Putamen (tissue), 1 donor: ENCODE data around the gene UBE2D3.

Experiments
- DNase-seq: peaks from one replicate; pipeline ENCODE4 v3.0.0-alpha.2; 2016; ENCODE audit warnings: low spot score

UBE2D3 gene

DNA sequence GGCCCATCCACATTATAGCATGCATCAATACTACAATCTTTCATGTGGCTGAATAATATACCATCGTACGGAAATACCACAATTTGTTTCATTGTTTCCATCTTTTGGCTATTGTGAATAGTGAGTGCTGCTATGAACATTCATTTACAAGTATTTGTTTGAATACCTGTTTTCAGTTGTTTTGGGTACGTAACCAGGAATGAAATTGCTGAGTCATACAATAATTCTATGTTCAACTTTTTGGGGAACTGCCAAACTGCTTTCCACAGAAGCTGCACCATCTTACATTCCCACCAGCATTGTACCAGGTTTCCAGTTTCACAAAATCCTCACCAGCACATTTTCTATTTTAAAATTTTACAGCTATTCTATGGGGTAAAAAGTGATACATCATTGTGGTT lies 38.0 kb downstream of the UBE2D3 start:
- no peak for DNase-seq

DNA sequence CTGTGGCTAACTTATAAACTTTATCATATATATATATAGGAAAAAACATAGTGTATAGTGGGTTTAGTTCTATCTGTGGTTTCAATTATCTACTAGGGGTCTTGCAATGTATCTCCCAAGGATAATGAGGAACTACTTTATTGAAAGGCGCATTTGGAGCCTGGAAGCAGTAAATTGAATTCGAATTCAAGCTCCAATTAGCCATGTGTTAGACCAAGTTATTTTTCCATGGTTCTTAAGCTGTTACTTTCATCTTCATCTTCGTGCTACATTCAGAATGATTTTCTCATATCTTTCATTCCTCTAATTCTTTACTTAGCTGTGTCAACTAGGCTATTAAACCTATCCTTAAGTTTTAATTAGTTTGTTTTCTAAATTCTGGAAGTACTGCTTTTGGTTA lies 39.4 kb downstream of the UBE2D3 start:
- DNase-seq, result no peak

DNA sequence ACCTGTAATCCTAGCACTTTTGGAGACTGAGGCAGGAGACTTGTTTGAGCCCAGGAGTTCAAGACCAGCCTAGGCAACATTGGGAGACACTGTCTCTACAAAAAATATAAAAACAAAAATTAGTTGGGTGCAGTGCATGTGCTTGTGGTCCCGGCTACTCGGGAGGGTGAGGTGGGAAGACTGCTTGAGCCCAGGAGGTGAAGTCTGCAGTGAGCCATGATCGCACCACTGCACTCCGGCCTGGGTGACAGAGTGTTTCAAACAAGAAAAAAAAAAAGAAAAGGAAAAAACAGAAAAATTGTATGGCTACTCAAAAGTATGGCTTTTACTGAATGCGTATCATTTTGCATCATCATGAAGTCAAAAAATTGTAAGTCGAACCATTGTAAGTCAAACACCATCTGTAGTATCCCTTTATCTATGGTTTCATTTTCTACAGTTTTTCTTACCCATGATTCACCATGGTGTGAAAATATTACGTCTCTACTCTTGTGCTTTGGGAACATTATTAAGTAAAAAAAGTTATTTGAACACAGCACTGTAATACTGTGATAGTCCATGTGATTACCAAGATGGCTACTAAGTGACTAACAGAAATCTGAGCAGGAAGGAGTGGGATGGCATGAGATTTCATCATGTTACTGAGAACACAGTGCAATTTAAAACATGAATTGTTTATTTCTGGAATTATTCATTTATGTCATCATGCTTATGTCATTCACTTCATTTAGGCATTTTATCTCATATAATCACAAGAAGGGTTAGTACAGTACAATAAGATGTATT lies 40.1 kb downstream of the UBE2D3 start:
- no peak for DNase-seq

DNA sequence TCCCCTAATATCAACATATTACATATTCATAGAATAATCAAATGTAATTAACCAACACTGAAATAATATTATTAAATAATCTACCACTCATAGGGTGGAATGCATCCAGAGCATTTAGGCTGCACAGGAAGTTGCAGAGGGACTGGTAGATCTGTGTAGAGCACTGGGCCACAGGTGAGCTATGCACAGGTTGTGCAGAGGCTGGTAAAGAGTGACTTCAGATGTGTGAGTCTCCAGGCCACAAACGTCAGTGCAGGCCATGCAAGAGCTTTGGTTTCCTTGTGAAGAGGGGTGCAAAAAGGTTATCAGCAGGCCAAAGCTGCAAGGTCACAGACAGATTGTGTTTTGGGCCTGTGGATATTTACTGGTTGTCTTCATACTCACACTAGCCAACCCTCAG lies 41.1 kb downstream of the UBE2D3 start:
- no peak for DNase-seq

DNA sequence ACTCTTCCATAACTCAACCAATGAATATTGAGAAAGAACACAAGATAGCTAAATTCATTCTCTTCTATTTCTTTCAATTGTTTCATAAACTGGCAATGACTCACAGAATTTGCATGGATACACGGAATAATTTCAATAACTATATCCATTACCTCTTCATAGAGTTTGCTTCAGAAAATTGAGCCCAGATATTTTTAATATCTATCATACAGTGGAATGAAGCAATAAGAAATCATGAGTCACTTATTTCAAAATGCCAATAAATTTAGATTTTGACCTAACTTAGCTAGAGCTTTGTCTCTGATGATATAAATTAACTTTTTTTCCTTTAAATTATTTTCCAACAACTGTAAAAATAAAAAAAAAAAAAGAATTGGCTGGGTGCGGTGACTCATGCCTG lies 44.3 kb downstream of the UBE2D3 start:
- DNase-seq, result peak; percentile 10

DNA sequence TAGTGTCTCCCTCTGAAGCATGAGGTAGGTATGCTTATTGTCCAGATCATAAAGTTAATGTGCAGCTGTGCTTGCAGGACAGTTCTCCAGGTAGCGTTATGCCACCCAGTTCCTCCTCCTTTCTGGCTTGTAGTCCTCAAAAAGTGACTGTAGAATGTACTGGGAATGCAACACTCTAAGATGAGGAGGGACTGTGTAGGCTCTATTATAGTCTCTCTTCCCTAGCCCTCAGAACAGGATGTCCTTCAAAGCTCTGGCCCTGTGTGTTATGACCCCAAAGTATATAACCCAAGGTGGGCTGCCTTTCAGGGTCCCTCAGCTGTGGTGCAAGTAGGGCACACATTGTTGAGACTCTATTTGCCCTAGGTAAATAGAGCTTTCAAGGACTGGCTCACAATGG lies 45.8 kb downstream of the UBE2D3 start:
- no peak for DNase-seq

DNA sequence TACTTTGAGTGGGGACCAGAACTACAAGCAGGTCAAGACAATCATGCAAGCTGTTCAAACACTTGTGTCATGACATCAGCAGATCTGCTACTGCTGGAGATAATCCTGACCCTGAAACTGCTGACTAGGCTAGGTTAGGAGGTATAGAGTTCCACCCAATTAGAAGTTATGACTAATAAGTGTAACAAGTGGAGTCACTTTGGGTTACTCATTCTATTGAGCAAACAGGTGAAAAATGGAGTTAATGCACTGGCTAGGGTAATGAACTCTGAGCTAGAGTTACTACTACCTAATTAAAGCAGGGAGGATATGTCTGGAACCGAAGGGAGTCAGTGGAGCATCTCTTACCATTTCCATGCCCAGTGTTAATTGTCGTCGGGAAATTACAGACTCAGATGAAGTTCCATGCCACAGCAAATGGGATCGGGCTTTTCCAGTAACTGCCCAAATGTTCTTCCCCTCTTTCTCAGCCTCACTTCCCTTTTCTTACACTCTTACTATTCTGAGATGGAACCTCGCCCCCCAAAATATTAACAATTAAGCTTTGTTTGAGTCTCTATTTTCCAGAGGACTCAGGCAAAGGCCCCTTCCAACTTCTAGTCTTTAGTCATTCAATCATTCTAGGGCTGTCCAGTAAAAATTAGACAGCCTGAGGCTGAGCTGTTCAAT lies 46.7 kb downstream of the UBE2D3 start:
- no peak for DNase-seq

DNA sequence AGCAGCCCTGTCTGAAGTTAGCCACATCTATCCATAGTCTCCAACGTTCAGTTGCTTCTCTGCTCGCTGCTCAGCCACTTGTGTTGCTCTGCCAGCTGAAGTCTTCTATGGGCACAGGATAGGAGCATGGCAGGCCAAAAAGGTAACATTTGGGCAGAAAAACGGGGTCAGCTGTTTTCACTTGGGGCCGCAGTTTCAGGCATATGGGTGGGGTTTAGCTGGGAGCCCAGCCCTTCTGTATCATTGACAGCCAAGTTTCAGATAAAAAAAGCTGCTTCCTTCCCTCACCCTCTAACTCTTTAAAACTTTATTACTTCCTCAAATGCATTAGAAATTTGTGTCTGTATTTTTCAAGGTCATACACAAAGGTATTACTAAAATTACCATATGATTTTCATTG lies 48.1 kb downstream of the UBE2D3 start:
- DNase-seq, result no peak

DNA sequence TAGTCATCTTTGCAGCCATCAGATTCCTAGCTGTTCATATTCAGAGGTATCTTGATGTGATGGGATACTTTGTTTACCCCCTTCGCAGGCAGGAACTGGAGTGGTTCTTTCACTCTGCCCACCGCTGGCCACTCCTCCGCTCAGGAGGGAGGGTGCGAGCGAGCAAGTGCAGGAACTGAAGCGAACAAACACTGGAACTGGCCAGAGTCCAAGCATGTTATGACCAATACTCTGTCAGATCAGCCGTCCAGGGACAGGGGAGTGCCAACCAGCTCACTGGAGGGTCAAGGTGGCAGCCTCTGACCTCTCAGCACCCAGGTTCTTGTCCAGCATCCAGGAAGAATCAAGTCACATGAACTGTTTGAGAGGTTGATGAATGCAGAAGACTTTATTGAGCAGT lies 48.6 kb downstream of the UBE2D3 start:
- DNase-seq, result no peak

DNA sequence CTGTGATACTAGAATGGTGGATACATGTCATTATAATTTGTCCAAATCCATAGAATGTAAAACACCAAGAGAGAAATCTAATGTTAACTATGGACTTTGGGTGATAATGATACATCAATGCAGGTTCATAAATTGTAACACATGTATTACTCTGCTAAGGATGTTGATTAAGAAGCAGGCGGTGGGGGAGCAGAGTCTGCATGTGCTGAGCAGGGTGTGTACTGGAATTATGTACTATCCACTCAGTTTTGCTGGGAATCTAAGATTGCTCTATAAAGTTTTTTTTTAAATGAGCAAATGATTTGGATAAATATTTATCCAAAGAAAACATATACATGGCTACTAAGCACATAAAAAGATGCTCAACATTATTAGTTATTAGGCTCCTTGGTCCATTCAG lies 51.5 kb downstream of the UBE2D3 start:
- no peak for DNase-seq

DNA sequence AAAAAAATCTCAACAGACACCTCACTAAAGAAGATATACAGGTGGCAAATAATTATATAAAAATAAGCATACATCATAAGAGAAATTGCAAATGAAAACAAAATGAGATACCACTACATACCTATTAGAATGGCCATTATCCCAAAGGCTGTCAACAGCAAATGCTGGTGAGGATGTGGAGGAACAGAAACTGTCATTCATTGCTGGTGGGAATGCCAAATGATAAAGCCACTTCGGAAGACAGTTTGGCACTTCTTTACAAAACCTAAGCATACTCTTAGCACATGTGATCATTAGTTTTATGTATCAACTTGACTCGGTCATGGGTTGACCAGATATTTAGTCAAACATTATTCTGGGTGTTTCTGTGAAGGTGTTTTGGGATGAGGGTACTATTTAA lies 53.1 kb downstream of the UBE2D3 start:
- DNase-seq, result no peak

DNA sequence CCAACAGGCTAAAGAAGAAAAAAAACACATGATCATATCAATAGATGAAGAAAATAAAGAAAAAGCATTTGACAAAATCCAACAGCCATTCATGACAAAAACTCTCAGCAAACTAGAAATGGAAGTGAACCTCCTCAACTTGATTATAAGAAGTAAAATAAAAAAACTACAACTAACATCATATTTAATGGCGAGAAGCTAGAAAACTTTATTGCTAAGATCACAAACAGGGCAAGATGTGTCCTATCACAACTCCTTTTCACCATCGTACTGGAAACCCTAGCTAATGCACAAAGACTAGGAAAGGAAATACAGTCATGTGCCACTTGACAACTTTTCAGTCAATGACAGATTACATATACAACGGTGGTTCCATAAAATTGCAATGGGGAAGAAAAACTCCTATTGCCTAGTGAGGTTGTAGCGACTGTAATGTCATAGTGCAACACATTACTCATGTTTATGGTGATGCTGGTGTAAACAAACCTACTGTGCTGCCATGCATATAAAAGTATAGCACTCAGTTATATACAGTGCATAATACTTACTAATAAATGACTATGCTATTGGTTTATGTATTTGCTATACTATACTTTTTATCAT lies 54.5 kb downstream of the UBE2D3 start:
- DNase-seq, result no peak

DNA sequence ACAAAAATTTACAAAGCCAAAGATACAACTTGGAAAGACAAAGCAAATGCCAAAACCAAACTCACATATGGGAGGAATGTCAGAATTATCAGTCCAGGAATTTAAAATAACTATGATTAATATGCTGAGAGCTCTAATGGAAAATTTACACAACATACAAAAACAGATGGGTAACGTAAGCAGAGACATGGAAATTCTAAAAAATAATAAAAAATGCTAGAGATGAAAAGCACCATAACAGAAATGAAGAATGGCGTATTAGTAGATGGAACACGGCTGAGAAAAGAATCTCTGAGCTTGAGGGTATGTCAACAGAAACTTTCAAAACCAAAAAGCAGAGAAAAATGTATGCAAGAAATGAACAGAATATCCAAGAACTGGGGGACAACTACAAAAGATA lies 62.5 kb downstream of the UBE2D3 start:
- no peak for DNase-seq

DNA sequence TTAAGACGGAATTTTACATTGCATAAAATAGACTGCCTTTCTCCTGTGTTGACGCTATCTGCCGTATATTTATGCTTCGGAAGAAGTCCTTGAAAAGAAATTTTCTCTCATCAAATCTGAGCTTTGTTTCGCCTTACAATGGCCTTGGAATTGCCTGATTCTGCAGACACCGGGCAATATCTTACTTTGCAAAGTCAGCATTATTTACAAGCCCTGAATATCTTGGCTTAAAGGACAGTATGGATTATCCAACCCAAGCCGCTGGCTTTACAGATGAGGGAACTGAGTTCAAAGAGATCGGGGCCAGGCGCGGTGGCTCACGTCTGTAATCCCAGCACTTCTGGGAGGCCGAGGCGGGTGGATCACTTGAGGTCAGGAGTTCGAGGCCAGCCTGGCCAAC lies 65.4 kb downstream of the UBE2D3 start:
- DNase-seq, result no peak

DNA sequence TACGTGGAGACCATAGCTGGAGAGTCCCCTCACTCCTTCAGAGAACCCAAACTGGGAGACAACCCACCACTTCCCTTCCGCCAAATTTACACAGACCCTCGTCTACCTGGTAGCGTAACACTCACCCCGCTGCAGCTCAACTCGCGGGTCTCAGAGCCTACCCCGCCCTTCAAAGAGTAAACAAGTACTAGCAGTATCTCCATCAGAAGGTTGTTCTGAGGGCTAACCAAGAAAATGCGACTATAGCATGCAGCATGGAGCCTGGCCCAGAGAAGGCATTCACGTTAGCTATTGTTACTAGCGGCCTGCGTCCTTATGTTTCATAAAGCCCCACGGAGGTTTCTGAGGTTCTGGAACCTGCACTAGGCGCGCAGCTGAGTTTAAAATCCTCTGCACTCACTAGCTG lies 66.1 kb downstream of the UBE2D3 start:
- DNase-seq, result no peak

DNA sequence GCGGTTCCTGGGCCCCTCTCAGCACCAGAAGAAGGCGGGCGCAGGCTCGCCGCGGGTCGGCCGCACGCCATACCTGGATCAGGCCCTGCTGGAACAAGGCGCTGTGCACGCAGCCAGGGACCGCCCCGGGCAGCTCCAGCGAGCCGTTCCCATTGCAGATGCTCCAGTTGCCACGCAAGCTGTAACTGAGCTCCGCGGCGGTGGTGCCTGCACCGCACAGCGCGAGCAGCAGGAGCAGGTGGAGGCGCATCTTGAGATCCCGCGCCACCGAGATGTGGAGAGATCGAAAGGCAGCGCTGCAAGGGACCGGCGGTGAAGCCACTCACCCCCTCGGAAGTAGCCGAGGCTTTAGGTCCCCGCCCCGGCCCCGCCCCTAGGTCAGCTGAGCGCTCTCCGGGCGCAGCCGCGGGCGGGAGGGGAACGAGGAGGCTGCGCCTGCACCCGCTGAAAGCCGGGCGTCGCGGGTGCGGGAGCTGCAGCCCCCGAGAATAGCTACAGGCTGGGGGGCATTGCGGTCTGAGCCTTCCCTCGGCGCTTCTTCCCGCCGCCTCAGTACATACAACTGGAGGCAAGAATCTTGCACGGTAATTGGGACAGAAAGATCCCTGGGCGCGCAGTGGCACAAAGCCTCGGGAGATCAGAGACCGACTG lies 66.6 kb downstream of the UBE2D3 start, which contains the start of gene MANBA:
Gene MANBA, minus strand, starts transcription at position 324 of the 651 bp plus-strand sequence. Its CDS starts 74 bp downstream, at position 250.
- peak; percentile 89 for DNase-seq

DNA sequence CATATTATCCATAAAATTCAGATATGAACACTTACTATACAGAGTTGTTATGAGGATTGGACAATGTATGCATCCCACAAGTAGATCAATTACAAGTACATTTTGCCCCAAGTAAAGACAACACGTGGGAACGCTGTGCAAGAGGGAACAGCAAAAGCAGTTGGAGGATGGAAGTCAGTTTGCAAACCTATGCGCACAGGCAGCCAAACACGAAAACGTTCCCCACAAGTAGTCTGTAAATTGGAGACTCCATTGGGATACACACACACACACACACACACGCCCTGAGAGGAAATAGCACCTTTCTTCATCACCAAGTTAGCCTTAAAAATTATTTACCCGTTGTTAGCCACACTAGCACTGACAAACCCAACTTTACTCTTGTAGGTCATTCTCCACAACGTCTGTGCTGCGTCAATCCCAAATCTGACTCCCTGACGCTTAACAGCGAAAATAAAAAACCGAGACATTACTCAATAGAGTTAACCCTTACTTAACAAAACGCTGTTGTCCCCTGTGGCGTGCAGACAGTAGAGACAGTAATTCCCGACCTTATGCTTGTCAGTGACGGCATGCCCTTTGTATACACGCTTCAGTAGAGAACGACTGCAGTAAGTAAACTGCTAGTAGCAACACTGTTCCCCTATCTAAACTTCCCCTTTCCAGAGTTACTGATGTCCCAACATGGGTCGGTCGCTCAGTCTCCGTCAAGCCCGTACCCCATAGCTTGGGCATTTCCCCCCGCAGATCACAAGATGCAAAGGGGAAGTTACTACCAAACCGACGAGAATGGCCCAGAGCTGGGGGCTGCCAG lies 67.3 kb downstream of the UBE2D3 start:
- peak; percentile 51 for DNase-seq

DNA sequence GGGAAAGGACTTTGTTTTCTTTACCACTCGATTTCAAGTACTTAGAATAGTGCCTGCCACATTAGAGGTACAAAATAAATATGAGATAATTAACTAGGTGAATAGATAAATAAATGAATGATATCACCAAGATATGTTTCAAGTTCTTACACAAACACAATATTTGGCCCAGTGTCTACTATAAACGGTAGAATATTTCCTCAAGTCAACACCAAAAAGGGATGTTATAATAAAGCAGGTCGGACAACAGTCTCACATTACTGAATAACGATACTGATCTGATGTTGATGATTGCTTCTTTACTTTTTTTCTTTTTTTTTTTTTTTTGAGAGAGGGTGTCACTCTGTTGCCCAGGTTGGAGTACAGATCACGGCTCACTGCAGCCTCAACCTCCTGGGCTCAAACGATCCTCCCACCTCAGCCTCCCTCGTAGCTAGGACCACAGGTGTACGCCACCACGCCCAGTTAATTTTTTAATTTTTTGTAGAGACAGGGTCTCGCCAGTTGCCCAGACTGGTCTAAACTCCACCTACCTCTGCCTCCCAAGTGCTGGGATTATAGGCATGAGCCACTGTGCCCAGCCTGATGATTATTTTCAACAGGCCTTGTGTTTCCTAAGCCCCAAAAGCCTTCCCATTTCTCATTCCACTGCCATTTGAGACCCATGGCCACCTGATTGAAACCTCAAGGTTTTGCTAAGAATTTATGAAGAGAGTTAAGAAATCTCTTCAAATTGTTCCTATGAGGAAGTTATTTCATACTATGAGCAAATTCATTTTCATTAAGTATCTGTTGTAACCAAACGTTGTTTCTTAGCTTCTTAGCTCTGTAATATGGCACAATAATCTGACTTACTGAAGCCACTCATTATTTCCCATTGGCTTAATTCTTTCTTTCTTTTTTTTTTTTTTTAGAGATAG lies 68.8 kb downstream of the UBE2D3 start:
- DNase-seq, result no peak

DNA sequence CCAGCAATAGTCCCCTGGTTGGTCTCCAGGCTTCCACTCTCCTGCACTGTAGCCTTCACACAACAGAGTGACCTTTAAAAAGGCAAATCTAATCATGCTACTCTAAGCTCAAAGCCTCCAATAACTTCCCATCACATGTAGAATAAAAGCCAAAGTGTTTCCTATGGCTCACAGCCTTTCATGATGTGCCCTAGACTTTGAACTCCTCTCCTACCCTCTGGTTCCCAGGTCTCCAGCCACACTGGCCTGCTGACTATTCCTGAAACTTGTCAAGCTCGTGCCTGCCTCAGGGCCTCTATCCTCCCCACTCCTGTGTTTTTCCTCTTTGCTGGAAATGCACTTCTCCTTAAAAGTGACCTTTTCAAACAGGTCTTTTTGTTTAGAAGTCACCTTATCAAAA lies 69.7 kb downstream of the UBE2D3 start:
- no peak for DNase-seq

DNA sequence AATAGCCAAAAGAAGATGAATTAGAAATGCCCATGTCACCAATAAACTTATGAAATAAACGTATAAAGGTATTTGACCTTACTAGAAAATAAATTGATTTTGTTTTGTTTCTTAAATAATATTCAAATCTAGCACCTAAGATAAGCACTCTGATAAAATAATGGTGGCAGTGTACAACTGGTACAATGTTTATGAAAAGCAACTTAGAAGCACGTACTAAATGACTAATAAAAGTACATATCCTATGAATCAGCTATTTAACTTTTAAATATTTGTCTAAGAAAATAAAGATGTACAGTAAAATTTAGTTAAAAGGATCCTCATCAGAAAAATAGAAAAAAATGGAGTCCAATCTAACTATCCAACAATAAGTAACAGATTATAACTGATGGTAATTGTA lies 73.3 kb downstream of the UBE2D3 start:
- DNase-seq, result no peak

DNA sequence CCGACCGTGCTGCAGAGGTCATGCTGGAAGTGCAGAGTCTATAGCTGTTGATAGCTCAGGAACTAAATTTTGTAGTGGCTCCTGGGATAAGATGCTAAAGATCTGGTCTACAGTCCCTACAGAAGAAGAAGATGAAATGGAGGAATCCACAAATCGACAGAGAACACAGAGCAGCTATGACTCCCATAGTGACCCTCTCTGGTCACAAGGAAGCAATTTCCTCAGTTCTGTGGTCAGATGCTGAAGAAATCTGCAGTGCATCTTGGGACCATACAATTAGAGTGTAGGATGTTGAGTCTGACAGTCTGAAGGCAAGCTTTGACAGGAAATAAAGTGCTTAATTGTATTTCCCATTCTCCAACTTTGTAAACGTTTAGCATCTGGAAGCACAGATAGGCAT lies 75.4 kb downstream of the UBE2D3 start:
- DNase-seq, result no peak
